NCI-H748 treated with DMSO at 0.1 percent for 48 hours (cell line): ENCODE measurements around the gene CDH15.
"Not testable (repeated sequence)": the region's sequence is repeated elsewhere in the genome, so short reads cannot be mapped to it uniquely, and the experiment has no call there.

Source experiments
- DNase-seq: peaks from one replicate; lab custom pipeline; 2025; lab: John Stamatoyannopoulos, UW

The CDH15 gene

GRCh38 chr16:89172528-89173173 lies 1.1 kb downstream of the CDH15 start:
- DNase-seq: no peak

- DNase-seq: no peak
Measured at GRCh38 chr16:89173174-89173921, 1.8 kb downstream of the CDH15 start.

GRCh38 chr16:89174055-89174827 lies 2.7 kb downstream of the CDH15 start:
- no peak for DNase-seq

GRCh38 chr16:89174877-89175276 lies 3.3 kb downstream of the CDH15 start:
- DNase-seq: no peak

- no peak for DNase-seq
Measured at GRCh38 chr16:89175280-89176146, 4.0 kb downstream of the CDH15 start.

GRCh38 chr16:89176147-89176690 lies 4.7 kb downstream of the CDH15 start:
- no peak for DNase-seq

- no peak for DNase-seq
Measured at GRCh38 chr16:89176717-89177116, 5.2 kb downstream of the CDH15 start.

- DNase-seq: no peak
Measured at GRCh38 chr16:89177501-89177900, 6.0 kb downstream of the CDH15 start.

- DNase-seq: no peak
Measured at GRCh38 chr16:89178453-89179147, 7.1 kb downstream of the CDH15 start.

- no peak for DNase-seq
Measured at GRCh38 chr16:89179148-89179484, 7.6 kb downstream of the CDH15 start.

- no peak for DNase-seq
Measured at GRCh38 chr16:89179656-89180315, 8.2 kb downstream of the CDH15 start.

- DNase-seq: no peak
Measured at GRCh38 chr16:89183463-89183862, 11.9 kb downstream of the CDH15 start.

- no peak for DNase-seq
Measured at GRCh38 chr16:89183975-89184676, 12.6 kb downstream of the CDH15 start.

GRCh38 chr16:89184677-89184932 lies 13.1 kb downstream of the CDH15 start:
- DNase-seq: no peak

GRCh38 chr16:89184933-89185794 lies 13.6 kb downstream of the CDH15 start:
- no peak for DNase-seq

- DNase-seq: not testable (repeated sequence)
Measured at GRCh38 chr16:89185887-89186592, 14.5 kb downstream of the CDH15 start.

GRCh38 chr16:89186593-89187031 lies 15.1 kb downstream of the CDH15 start:
- DNase-seq: not testable (repeated sequence)

GRCh38 chr16:89187032-89187769 lies 15.7 kb downstream of the CDH15 start:
- DNase-seq: no peak
